HepG2 (cell line): ENCODE data around the gene NISCH.

Source experiments
- ARID5B ChIP-seq: IDR thresholded peaks from 2 replicates; pipeline ENCODE4 v1.4.0; 2020; ENCODE audit warnings: mild to moderate bottlenecking, missing genetic modification reagents
- CBX2 ChIP-seq, 2 experiments: fragments of 200-600 bp in 1 of 2; sonication (generic); formaldehyde crosslinking in 1 of 2; IDR thresholded peaks; 2 replicates each; pipeline versions ENCODE4 v1.7.0 to v1.8.1; 2018 to 2022; ENCODE audit warnings: low read depth in 2 of 2, low read length in 1 of 2, mild to moderate bottlenecking in 1 of 2, missing genetic modification reagents in 1 of 2
- EP300 ChIP-seq, 3 experiments: sonication (generic) in 1 of 3; formaldehyde crosslinking in 1 of 3; IDR thresholded peaks; 2 replicates each; pipeline versions ENCODE4 v1.5.1 to v1.6.1; 2011 to 2020; ENCODE audit warnings: low read depth in 2 of 3, low read length in 2 of 3, borderline replicate concordance in 1 of 3, improper control_type of control experiment in 1 of 3, mild to moderate bottlenecking in 1 of 3, missing genetic modification reagents in 1 of 3, moderate library complexity in 1 of 3
- MAX ChIP-seq: IDR thresholded peaks from 2 replicates; pipeline ENCODE4 v1.6.1; 2012; ENCODE audit warnings: inconsistent platforms
- RERE ChIP-seq: IDR thresholded peaks from 2 replicates; pipeline ENCODE4 v1.6.1; 2016; ENCODE audit warnings: low read depth, missing genetic modification reagents, missing compliant biosample characterization
- REST ChIP-seq, 2 experiments: IDR thresholded peaks; 2 replicates each; pipeline ENCODE4 v1.6.1; 2011 to 2012; ENCODE audit warnings: low read length in 2 of 2, borderline replicate concordance in 1 of 2, low read depth in 1 of 2, mild to moderate bottlenecking in 1 of 2, moderate library complexity in 1 of 2
- SUZ12 ChIP-seq: fragments of 150-350 bp; IDR thresholded peaks from 2 replicates; pipeline ENCODE4 v1.6.1; 2014; ENCODE audit warnings: low read depth, low read length
- TARDBP ChIP-seq: sonication (generic); formaldehyde crosslinking; IDR thresholded peaks from 2 replicates; pipeline ENCODE4 v1.8.0; 2022; ENCODE audit warnings: mild to moderate bottlenecking, missing genetic modification reagents
- ZNF33B ChIP-seq: sonication (generic); formaldehyde crosslinking; IDR thresholded peaks from 2 replicates; pipeline ENCODE4 v1.5.1; 2020; ENCODE audit warnings: mild to moderate bottlenecking, missing genetic modification reagents
- ZNF432 ChIP-seq: sonication (generic); formaldehyde crosslinking; IDR thresholded peaks from 2 replicates; pipeline ENCODE4 v1.5.0; 2020; ENCODE audit warnings: missing genetic modification reagents, mild to moderate bottlenecking, borderline replicate concordance

GRCh38 chr3:52471371-52472238 is 16.2 kb downstream of the NISCH start:
- TF ChIP-seq CBX2 (IDR thresholded peaks at IDR 0.05; ENCODE audit: low read depth, low read length) (no peak), CBX2 (CRISPR knock-in tag; IDR thresholded peaks at IDR 0.05; ENCODE audit: low read depth) (no peak), TARDBP (no peak), SUZ12 (no peak), REST (IDR thresholded peaks at IDR 0.05; ENCODE audit: borderline replicate concordance in 1 of 2, low read depth in 1 of 2, low read length in 2 of 2) (no peak), ARID5B (CRISPR knock-in tag) (no peak), RERE (CRISPR knock-in tag) (no peak), ZNF33B (CRISPR knock-in tag) (no peak), MAX (no peak), EP300 (IDR thresholded peaks at IDR 0.05; ENCODE audit: low read depth in 2 of 2, low read length in 2 of 2) (no peak), EP300 (CRISPR knock-in tag; IDR thresholded peaks at IDR 0.05; ENCODE audit: borderline replicate concordance) (no peak), ZNF432 (no peak)
